GM08714 (cell line): Measurements from ENCODE around the gene CREBL2.
"Not testable (repeated sequence)": the region's sequence is repeated elsewhere in the genome, so short reads cannot be mapped to it uniquely, and the experiment has no call there.

Experiments
- H3K4me3 ChIP-seq: fragments of 200-500 bp; sonication (Bioruptor generic); 2 replicates; pipeline ENCODE4 v1.5.1; 2014; ENCODE audit warnings: mild to moderate bottlenecking, low read length, inconsistent platforms
- ZNF274 ChIP-seq: IDR thresholded peaks from 2 replicates; pipeline ENCODE4 v1.6.1; 2012; ENCODE audit warnings: mild to moderate bottlenecking, low read depth, low read length

CREBL2 gene

GRCh38 chr12:12611512-12612306 is at the start of gene CREBL2:
TSS of gene CREBL2 (plus strand) at chr12:12611876. CDS start at chr12:12612173, 297 bp downstream.
- TF ChIP-seq ZNF274: no peak
- peak within 1 kb of the TSS; percentile 84 for H3K4me3 ChIP-seq

- H3K4me3 ChIP-seq: peak overlapping the region; percentile 83
- TF ChIP-seq ZNF274: no peak
These were observed 49.6 kb upstream of the CREBL2 start for GRCh38 chr12:12562016-12562483.

GRCh38 chr12:12562585-12563261 is 49.0 kb upstream of the CREBL2 start, which contains the start of gene DUSP16:
TSS of gene DUSP16 (minus strand) at chr12:12562863. CDS start at chr12:12521098, 41,765 bp downstream.
- H3K4me3 ChIP-seq: peak within 1 kb of the TSS; percentile 83
- TF ChIP-seq ZNF274: no peak

GRCh38 chr12:12563290-12563928 is 48.3 kb upstream of the CREBL2 start:
- H3K4me3 ChIP-seq: peak overlapping the region; percentile 83
- TF ChIP-seq ZNF274: no peak

- TF ChIP-seq ZNF274: no peak
- no peak overlapping the region for H3K4me3 ChIP-seq
These were observed 46.8 kb upstream of the CREBL2 start for GRCh38 chr12:12564911-12565310.

- H3K4me3 ChIP-seq: not testable (repeated sequence)
These were observed 45.7 kb upstream of the CREBL2 start for GRCh38 chr12:12565971-12566370.

- no peak for TF ChIP-seq ZNF274
- no peak overlapping the region for H3K4me3 ChIP-seq
These were observed 39.0 kb upstream of the CREBL2 start for GRCh38 chr12:12572659-12573058.

- TF ChIP-seq ZNF274: no peak
- no peak overlapping the region for H3K4me3 ChIP-seq
These were observed 33.9 kb upstream of the CREBL2 start for GRCh38 chr12:12577786-12578185.

GRCh38 chr12:12580716-12581115 is 31.0 kb upstream of the CREBL2 start:
- not testable (repeated sequence) for H3K4me3 ChIP-seq

GRCh38 chr12:12582193-12582881 is 29.3 kb upstream of the CREBL2 start:
- TF ChIP-seq ZNF274: no peak

GRCh38 chr12:12582895-12583303 is 28.8 kb upstream of the CREBL2 start:
- no peak overlapping the region for H3K4me3 ChIP-seq
- no peak for TF ChIP-seq ZNF274

More at GRCh38 chr12:12582193-12582881, 29.3 kb upstream of the CREBL2 start:
- no peak overlapping the region; the same call in 1 of the 2 replicates for H3K4me3 ChIP-seq

GRCh38 chr12:12583510-12584178 is 28.0 kb upstream of the CREBL2 start:
- TF ChIP-seq ZNF274: no peak
- H3K4me3 ChIP-seq: no peak overlapping the region

- TF ChIP-seq ZNF274: no peak
- no peak overlapping the region for H3K4me3 ChIP-seq
These were observed 26.4 kb upstream of the CREBL2 start for GRCh38 chr12:12585115-12585863.
